ENCODE data around the gene BBS4.
"Not testable (repeated sequence)": the region's sequence is repeated elsewhere in the genome, so short reads cannot be mapped to it uniquely, and the experiment has no call there.

BBS4 gene

GRCh38 chr15:72700076-72700475, 14.1 kb downstream of the BBS4 start:
- no peak for DNase-seq

DNA sequence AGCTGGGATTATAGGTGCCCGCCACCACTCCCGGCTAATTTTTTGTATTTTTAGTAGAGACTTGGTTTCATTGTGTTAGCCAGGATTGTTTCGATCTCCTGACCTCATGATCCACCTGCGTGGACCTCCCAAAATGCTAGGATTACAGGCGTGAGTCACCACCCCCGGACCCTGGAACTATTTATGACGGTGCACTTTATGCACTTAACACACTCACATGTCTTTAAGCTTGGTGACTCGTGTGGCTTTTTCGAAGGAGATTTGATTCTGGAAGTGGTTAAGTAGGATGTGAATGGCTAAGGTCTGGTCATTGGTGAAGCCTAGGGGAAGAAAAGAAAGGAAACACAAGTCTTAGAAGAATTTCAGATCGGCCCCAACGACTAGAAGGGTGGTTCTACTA, 20.3 kb downstream of the BBS4 start:
- DNase-seq: no peak

- not testable (repeated sequence) for DNase-seq
Observed at GRCh38 chr15:72708551-72709303, 22.7 kb downstream of the BBS4 start.

- DNase-seq: no peak
Observed at GRCh38 chr15:72722071-72722696, 36.2 kb downstream of the BBS4 start.

GRCh38 chr15:72724028-72724427, 38.0 kb downstream of the BBS4 start:
- DNase-seq: no peak

DNA sequence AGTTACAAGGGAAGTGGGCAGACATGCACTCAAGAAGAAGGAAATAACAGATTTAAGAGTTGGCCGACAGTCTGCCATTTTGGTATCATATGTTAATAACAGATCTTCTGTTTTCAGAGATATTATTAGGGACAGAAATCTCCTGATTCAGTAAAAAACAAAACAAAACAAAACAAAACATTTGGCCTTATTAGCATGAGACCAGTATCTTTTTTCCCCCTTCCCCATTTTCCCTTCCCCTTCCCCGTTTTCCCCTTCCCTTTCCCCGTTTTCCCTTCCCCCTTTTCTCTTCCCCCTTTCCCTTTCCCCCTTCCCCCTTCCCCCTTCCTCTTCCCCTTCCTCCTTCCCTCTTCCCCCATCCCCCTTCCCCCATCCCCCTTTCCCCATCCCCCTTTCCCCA, 39.4 kb downstream of the BBS4 start:
- DNase-seq: no peak

DNA sequence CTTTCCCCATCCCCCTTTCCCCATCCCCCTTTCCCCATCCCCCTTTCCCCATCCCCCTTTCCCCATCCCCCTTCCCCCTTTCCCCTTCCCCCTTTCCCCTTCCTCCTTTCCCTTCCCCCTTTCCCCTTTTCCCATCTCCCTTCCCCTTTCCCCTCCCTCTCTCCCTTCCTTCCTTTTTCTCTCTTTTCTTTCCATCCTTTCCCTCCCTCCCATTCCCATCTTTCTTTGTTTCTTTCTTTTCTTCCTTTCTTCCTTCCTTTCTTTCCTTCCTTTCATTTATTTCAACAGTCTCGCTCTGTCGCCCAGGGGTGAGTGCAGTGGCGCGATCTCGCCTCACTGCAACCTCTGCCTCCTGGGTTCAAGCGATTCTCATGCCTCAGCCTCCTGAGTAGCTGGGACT, 39.8 kb downstream of the BBS4 start:
- not testable (repeated sequence) for DNase-seq

DNA sequence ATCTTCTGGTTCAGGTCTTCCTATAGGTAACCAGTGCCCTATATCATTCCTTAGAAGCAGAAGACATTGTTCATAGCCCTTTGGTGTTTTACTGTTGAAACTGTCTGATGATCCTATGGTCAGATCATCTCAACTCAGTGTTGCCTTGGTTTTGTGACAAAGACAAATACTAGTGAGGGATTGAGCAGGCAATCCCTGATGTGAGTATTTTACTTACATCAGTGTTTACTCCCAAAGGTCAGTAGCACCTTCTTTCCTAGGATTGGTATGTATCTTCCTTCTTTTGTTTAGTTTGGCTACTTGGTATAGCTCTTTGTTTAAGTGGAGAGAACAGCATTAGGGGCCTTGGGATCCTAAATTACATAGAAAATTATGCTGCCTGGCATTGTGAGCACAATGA, 41.1 kb downstream of the BBS4 start:
- no peak for DNase-seq

- DNase-seq: not testable (repeated sequence)
Observed at GRCh38 chr15:72728249-72728648, 42.2 kb downstream of the BBS4 start.

DNA sequence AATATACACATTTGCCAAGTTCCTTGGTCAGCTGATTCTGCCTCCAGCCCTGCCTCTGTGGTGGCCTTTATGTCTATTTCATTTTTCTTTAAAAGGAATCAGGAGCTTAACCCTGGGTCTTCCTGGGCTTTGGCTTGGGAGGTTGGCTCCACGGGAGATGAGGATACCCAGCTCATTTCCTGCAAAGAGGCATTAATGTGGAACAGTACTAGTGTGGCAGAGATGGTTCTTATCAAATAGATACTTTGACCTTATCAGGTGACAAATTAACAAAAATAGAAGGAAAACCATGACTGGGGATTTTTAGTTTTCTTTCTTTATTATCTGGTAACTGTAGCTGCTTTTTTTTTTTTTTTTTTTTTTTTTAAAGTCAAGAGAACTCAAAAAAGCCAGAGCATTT, 42.8 kb downstream of the BBS4 start:
- no peak for DNase-seq

DNA sequence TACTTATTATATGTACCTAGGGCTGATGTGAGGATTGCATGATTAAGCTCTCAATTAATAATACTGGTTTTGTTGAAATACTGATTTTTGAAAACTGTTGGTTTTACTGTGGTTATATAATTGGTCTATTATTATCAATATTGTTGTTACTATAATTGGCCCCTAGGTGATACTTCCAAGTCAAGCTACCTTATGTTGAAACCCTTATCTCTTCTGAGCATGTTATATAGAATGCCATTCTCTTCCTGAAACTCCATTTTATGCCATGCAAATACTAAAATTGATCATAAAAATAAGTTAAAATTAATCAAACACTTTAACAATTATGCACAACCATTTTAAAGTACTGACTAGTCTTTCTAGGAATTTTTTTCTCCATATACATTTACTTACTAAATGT, 46.1 kb downstream of the BBS4 start:
- DNase-seq: no peak

GRCh38 chr15:72732516-72732915, 46.5 kb downstream of the BBS4 start:
- DNase-seq: no peak

DNA sequence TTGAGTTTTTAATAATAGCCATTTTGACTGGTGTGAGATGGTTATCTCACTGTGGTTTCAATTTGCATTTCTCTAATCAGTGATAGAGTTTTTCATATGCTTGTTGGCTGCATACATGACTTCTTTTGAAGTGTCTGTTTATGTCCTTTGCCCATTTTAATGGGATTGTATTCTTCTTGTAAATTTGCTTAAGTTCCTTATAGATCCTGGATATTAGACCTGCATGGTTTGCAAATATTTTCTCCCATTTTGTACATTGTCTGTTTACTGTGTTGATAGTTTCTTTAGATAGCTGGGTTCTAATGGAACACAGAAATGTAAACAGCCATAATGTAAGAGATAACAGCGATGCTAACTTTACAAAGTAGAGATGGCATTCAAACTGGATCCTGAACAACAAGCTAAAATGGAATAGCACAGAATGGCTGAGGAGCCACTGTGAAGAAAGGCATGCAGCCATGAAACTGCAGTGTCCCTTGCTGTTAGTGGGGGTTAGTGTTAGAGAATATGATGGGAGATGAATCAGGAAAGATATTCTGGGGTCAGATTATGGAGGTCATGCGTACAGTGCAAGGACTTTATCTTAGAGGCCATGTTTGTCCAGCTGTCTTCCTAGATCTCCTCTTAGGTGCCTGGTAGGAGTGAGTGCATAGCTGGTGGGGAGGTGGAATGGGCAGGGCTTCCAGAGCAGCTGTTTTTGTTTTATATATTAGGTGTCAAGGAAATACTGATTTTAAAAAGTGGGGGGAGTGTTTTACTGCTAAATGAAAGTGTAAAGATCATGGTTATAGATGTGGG, 48.1 kb downstream of the BBS4 start:
- no peak for DNase-seq

GRCh38 chr15:72735111-72735510, 49.1 kb downstream of the BBS4 start:
- no peak for DNase-seq

GRCh38 chr15:72737061-72737460, 51.1 kb downstream of the BBS4 start:
- DNase-seq: no peak

DNA sequence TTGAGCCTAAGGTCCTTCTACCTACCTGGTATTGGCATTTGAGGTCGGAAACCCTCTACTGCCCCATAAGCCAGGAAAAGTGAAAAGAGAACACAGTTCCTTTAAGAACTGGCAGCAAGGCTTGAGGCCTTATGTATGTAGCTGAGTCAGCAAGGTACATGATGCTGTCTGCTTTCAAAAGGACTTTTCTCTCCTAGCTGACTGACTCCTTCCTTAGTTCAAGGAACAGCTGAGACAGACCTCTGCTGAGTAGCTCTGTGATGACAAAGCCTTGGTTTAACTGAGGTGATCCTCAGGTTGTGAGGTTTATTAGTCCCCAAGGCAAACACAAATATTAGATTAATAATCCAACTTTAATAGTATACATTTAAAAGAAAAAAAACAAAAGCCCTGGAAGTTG, 51.7 kb downstream of the BBS4 start:
- DNase-seq: no peak

DNA sequence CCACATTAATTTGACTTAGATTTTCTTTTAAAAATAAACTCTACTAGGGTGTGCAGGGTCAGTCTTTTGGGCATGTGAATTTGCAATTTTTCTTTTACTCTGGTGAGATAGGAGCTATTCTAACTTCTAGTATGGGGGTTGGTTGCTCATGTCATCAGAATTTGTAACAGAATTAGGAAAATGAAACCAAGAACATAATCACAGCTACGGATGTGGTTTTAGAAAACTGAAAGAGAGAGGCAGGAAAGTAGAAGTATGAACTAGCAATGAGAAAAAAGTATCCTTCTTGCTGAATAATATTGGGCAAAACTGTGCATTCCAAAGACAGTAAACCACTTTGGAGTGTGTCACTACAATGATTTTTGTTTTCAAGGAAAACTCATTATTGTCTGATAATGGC, 54.2 kb downstream of the BBS4 start:
- DNase-seq: no peak

DNA sequence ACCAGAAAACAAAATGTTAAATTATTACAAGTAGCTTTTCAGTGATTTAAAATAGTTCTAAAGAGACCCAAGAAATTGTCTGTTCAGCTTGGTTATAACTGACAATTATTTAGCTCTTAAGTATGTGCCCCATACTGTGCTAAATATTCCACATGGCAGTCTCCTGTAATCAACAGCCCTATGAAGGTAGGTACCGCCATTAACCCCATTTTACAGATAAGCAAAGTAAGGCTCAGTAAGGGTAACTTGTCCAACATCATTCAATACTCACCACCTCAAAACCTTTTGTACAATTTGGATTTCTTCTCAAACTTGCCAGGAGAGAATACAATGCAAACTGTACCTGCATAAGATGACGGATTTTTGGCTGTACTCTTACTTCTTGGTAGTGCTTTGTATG, 63.7 kb downstream of the BBS4 start:
- no peak for DNase-seq

- no peak for DNase-seq
Observed at GRCh38 chr15:72751751-72752455, 65.9 kb downstream of the BBS4 start.

DNA sequence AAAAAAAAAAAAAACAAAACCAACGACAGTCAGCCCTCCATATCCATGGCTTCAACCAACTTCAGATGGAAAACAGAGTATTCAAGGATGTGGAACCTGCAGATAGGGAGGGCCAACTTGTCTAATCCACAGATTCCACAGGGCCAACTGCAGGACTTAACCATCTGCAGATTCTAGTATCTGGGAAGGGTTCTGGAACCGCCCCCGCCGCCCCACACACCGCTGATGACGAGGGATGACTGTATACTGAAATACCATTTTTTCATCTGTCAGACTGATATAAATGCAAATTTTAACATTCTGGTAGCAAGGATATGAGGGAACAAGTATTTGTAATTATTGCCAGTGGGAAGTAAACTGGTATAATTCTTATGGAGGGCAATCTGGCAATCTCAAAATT, 68.1 kb downstream of the BBS4 start:
- DNase-seq: no peak

DNA sequence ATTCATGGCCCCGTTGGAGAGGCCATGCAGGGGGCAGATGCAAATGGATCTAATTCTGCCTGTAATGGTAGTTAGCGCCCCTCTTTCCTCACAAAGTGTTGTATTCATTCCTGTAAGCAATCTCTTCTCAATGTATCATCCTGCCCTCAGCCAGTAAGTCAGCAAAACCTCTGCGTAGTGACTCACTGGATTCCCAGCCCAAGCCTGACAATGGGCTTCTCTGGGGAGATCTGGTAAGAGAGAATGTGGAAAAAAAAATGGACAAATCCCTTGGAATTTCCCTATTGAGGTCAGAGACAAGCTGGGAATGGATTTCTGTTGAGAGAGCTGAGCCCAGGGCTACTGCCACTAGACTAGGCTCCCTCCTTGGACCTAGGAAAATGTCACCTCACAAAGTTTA, 72.2 kb downstream of the BBS4 start:
- DNase-seq: no peak

- DNase-seq: no peak
Observed at GRCh38 chr15:72760590-72761260, 74.7 kb downstream of the BBS4 start.

DNA sequence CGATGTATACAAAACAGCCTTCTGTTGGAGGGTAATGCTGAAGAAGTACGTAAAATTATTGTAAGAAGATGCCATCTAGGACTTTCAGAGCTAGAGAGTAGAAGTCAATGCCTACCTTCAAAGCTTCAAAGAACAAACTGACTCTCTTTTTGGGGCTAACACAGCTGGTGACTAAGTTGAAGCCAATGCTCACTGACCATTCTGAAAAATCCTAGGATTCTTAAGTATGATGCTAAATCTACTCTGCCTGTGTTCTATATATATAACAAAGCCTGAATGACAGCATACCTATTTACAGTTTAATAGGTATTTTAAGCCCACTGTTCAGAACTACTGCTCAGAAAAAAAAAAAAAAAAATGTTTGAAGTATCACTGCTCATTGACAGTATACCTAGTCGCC, 78.6 kb downstream of the BBS4 start:
- no peak for DNase-seq
